Measurements from ENCODE around the gene MLPH.
"Not testable (repeated sequence)": the region's sequence is repeated elsewhere in the genome, so short reads cannot be mapped to it uniquely, and the experiment has no call there.

The MLPH gene

DNA sequence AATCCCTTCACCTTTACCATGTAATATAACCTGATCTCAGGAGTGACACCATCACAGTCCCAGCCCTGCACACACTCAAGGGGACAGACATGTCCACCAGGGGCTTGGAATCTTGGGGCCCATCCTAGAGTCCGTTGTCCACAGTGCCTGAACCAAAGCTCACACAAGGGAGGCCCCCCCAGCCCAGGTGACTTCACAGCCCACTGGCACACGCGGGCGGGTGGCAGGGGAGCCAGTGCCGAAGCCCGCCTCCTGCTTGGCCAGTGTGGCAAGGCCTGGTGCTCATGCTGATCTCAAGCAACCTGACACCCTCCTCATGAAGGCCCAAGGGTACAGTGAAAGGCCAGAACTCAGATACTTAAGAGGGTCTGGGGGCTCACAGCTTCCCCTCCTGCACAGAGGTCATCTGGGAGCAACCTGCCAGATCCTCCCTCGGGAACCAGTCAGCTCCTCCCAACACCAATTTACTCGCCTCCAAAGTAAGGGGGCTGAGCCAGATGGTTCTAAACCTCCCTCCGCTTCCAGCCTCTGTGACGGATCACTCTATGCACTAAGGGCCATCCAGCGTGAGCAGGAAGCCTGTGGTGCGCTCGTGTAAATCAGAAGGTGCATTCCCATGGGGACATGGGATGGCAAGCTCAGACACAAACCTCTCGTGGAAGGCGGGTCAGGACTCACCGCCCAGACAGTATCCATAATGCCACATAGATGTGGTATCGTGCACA lies 106.7 kb downstream of the MLPH start:
- DNase-seq (ENCODE audit: low read depth) = no peak
- TF ChIP-seq CTCF (IDR thresholded peaks at IDR 0.05; ENCODE audit: control insufficient read depth, extremely low read depth, insufficient read depth) = no peak
- H3K4me3 ChIP-seq (ENCODE audit: low read depth, low read length) = no peak overlapping the region

DNA sequence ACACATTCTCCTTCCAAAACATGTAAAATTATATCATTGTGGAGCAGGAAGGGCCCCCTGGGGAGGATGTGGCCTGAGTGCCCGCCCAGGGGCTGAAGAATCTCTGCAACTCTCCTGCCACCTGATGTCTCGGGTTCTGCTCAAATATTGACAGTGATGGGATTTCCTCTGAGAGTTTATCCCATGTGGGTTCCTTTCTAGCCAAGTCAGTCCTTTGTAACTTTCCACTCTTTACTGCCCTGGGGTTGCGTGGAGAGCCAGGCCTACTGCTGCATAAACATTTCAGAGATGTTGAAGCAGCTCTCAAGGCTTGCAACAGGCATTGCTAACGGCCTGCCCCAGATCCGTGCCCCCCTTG lies 107.4 kb downstream of the MLPH start:
- TF ChIP-seq CTCF (IDR thresholded peaks at IDR 0.05; ENCODE audit: control insufficient read depth, extremely low read depth, insufficient read depth) = no peak
- H3K4me3 ChIP-seq (ENCODE audit: low read depth, low read length) = no peak overlapping the region
- DNase-seq (ENCODE audit: low read depth) = no peak

DNA sequence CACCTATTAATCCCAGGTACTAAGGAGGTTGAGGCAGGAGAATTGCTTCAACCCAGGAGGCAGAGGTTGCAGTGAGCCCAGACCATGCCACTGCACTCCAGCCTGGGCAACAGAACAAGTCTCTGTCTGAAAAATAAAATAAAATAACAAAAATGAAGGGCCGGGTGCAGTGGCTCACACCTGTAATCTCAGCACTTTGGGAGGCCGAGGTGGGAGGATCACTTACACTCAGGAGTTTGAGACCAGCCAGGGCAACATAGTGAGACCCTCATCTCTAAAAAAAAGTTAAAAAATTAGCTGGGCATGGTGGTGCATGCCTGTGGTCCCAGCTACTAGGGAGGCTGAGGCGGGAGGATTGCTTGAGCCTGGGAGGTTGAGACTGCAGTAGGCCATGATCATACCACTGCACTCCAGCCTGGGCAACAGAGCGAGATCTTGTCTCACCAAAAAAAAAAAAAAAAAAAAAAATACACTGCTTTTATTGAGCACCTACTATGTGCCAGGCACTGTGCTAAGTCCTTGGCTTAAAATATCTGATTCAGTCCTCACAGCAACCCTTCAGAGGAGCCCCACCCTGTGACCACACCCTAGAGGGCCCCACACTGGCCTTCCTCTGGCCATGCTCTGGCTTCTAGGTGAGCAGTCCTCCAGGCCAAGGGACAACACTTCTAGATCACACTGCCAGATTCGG lies 108.9 kb downstream of the MLPH start:
- not testable (repeated sequence) for DNase-seq (ENCODE audit: low read depth); H3K4me3 ChIP-seq (ENCODE audit: low read depth, low read length)

- TF ChIP-seq CTCF (IDR thresholded peaks at IDR 0.05; ENCODE audit: control insufficient read depth, extremely low read depth, insufficient read depth) = no peak
Observed at GRCh38 chr2:237596520-237597195, 109.6 kb downstream of the MLPH start.

DNA sequence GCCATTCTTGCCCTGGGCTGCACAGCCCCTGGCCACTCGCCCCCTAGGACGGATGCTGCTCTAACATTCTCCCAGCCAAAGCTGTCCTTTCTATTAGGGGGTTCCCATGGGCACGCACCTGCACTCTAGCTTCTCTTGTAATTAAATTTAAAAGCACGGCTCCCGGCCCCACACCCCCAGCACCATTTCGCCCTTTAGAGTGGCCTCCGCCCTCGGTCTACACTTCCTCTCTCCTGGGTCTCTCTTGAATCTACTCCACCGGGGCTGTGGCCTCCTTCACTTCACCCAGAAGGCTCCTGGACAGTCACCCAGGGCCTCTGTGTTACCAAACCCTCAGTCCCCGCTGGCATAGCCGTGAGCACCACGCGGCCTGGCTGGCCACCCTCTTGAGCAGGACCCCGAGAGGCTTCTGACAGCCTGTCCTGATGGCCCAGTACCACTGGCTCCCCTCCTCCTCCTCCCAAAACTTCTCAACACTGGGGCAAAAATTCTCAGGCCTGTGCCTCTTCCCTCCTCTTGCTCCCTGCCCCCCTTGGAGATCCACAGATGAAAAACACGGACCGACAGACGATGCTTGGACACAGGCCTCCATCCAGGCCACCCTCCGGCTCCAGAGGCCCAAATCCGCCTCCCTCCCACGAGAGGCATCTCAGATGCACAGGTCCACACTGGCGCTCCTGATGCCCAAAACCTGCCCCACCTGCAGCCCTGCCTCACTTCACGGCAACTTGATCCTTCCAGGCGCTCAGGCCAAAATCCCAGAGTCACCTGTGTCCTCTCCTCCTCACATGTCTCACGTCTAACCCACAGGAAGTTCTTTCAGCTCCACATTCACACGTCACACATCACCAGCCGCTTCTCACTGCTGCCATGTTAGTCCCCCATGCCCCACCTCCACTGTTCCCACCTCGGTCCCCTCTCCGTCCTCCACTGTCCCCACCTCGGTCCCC lies 110.4 kb downstream of the MLPH start:
- no peak for DNase-seq (ENCODE audit: low read depth)
- H3K4me3 ChIP-seq (ENCODE audit: low read depth, low read length) = no peak overlapping the region
- no peak for TF ChIP-seq CTCF (IDR thresholded peaks at IDR 0.05; ENCODE audit: control insufficient read depth, extremely low read depth, insufficient read depth)

More at GRCh38 chr2:237596520-237597195, 109.6 kb downstream of the MLPH start:
- DNase-seq (ENCODE audit: low read depth) = no peak
- H3K4me3 ChIP-seq (ENCODE audit: low read depth, low read length) = no peak overlapping the region

DNA sequence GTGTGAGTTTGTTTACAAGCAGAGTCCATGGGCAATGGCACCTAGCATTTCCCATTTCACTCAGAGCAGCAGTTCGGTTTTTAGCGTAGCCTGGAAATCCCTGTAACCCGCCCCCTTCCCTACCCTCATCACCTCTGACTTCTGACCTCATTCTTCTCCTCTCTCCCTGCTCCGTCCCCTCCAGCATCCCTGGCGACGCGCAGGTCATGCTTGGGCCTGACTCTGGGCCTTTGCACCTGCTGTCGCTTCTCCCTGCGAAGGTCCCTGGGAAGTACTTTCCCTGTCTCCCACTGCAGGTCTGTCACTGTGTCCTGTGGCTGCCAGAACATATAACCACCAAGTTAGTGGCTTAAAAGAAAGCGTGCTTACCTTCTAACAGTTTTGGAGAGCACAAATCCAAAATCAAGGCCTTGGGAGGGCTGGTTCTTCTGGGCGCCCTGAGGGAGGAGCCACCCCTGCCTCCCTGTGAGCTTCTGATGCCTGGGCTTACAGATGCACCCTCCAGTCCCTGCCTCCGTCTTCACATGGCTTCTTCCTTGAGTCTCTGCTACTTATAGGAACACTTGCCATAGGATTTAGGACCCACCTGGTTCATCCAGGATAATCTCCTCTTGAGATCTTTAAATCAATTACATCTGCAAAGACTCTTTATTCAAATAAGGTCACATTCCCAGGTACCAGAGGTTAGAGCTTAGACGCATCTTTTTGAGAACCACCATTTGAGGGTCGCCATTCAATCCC lies 111.6 kb downstream of the MLPH start:
- TF ChIP-seq CTCF (IDR thresholded peaks at IDR 0.05; ENCODE audit: control insufficient read depth, extremely low read depth, insufficient read depth) = no peak
- DNase-seq (ENCODE audit: low read depth) = no peak
- H3K4me3 ChIP-seq (ENCODE audit: low read depth, low read length) = no peak overlapping the region
